ENCODE measurements around the gene C14orf93.

The C14orf93 gene

GRCh38 chr14:23020143-23021128 lies 10.5 kb upstream of the C14orf93 start:
- Histone ChIP-seq H3K9ac (ENCODE audit: low read length) (no peak overlapping the region), H3F3A (ENCODE audit: insufficient read depth, low read length) (0 out of 2 replicates have a peak, but pooled peaks cover 5% of the 10 kb centered on the region), H3K27me3 (ENCODE audit: insufficient read depth, low read length) (no peaks in the 10 kb centered on the region), H3K27ac (ENCODE audit: low read depth, low read length, poor library complexity, severe bottlenecking) (no peak overlapping the region), H3K36me3 (ENCODE audit: insufficient read depth, low read length) (peaks cover 23% of the 10 kb centered on the region), H3K79me2 (ENCODE audit: insufficient read depth, low read length) (no peaks in the 10 kb centered on the region), H3K4me1 (ENCODE audit: insufficient read depth, low read length, severe bottlenecking) (no peaks in the 10 kb centered on the region), H3K4me3 (ENCODE audit: low read depth, low read length, poor library complexity, severe bottlenecking) (no peak overlapping the region), H2AFZ (ENCODE audit: low read length) (no peak overlapping the region), H3K4me2 (ENCODE audit: low read length) (no peak overlapping the region), H4K20me1 (ENCODE audit: insufficient read depth, low read length) (no peaks in the 10 kb centered on the region), H3K9me3 (ENCODE audit: low read length) (no peaks in the 10 kb centered on the region), H3K9me2 (ENCODE audit: low read depth, low read length) (no peaks in the 10 kb centered on the region)
- TF ChIP-seq, protein P1, sequence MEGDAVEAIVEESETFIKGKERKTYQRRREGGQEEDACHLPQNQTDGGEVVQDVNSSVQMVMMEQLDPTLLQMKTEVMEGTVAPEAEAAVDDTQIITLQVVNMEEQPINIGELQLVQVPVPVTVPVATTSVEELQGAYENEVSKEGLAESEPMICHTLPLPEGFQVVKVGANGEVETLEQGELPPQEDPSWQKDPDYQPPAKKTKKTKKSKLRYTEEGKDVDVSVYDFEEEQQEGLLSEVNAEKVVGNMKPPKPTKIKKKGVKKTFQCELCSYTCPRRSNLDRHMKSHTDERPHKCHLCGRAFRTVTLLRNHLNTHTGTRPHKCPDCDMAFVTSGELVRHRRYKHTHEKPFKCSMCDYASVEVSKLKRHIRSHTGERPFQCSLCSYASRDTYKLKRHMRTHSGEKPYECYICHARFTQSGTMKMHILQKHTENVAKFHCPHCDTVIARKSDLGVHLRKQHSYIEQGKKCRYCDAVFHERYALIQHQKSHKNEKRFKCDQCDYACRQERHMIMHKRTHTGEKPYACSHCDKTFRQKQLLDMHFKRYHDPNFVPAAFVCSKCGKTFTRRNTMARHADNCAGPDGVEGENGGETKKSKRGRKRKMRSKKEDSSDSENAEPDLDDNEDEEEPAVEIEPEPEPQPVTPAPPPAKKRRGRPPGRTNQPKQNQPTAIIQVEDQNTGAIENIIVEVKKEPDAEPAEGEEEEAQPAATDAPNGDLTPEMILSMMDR (IDR thresholded peaks at IDR 0.05; ENCODE audit: low read length): no peak
- TF ChIP-seq EZH2 (IDR thresholded peaks at IDR 0.05; ENCODE audit: borderline replicate concordance, low read length): no peak

DNA sequence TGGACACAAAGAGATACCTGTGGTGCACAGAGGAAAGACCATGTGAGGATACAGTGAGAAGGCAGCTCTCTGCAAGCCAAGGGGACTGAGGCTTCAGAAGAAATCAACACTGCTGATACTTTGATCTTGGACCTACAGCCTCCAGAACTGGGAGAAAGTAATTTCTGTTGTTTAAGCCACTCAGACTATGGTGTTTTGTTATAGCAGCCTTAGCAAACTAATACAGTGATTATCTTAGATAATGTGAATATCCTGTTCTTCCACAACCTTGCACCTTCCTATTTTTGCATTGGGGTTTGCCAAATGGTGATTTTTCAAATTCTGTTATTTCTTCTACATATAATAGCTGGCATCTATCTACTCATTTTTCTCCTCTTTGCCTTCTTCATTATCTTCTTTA lies 8.2 kb upstream of the C14orf93 start:
- Histone ChIP-seq H3K9me2 (ENCODE audit: low read depth, low read length) (no peaks in the 10 kb centered on the region), H2AFZ (ENCODE audit: low read length) (no peak overlapping the region), H4K20me1 (ENCODE audit: insufficient read depth, low read length) (no peaks in the 10 kb centered on the region), H3K4me2 (ENCODE audit: low read length) (no peak overlapping the region), H3K9ac (ENCODE audit: low read length) (no peak overlapping the region), H3K4me3 (ENCODE audit: low read depth, low read length, poor library complexity, severe bottlenecking) (no peak overlapping the region), H3K79me2 (ENCODE audit: insufficient read depth, low read length) (no peaks in the 10 kb centered on the region), H3K36me3 (ENCODE audit: insufficient read depth, low read length) (0 out of 2 replicates have a peak, but pooled peaks cover 9% of the 10 kb centered on the region), H3K27me3 (ENCODE audit: insufficient read depth, low read length) (no peaks in the 10 kb centered on the region), H3K27ac (ENCODE audit: low read depth, low read length, poor library complexity, severe bottlenecking) (no peak overlapping the region), H3K9me3 (ENCODE audit: low read length) (no peaks in the 10 kb centered on the region), H3K4me1 (ENCODE audit: insufficient read depth, low read length, severe bottlenecking) (no peaks in the 10 kb centered on the region), H3F3A (ENCODE audit: insufficient read depth, low read length) (0 out of 2 replicates have a peak, but pooled peaks cover 6% of the 10 kb centered on the region)
- no peak for TF ChIP-seq EZH2 (IDR thresholded peaks at IDR 0.05; ENCODE audit: borderline replicate concordance, low read length)
- TF ChIP-seq, protein P1 (IDR thresholded peaks at IDR 0.05; ENCODE audit: low read length): no peak

- no peak overlapping the region for H3K9ac ChIP-seq (ENCODE audit: low read length)
- no peaks in the 10 kb centered on the region for H3K27me3 ChIP-seq (ENCODE audit: insufficient read depth, low read length)
- no peaks in the 10 kb centered on the region for H4K20me1 ChIP-seq (ENCODE audit: insufficient read depth, low read length)
- TF ChIP-seq, protein P1 (IDR thresholded peaks at IDR 0.05; ENCODE audit: low read length): no peak
- TF ChIP-seq EZH2 (IDR thresholded peaks at IDR 0.05; ENCODE audit: borderline replicate concordance, low read length): no peak
- no peak overlapping the region for H3K27ac ChIP-seq (ENCODE audit: low read depth, low read length, poor library complexity, severe bottlenecking)
- H3K36me3 ChIP-seq (ENCODE audit: insufficient read depth, low read length): 0 out of 2 replicates have a peak, but pooled peaks cover 4% of the 10 kb centered on the region
- H3K4me3 ChIP-seq (ENCODE audit: low read depth, low read length, poor library complexity, severe bottlenecking): no peak overlapping the region
- H3K9me3 ChIP-seq (ENCODE audit: low read length): no peaks in the 10 kb centered on the region
- 0 out of 2 replicates have a peak, but pooled peaks cover 6% of the 10 kb centered on the region for H3F3A ChIP-seq (ENCODE audit: insufficient read depth, low read length)
- no peak overlapping the region for H2AFZ ChIP-seq (ENCODE audit: low read length)
- no peaks in the 10 kb centered on the region for H3K4me1 ChIP-seq (ENCODE audit: insufficient read depth, low read length, severe bottlenecking)
- no peaks in the 10 kb centered on the region for H3K79me2 ChIP-seq (ENCODE audit: insufficient read depth, low read length)
- H3K9me2 ChIP-seq (ENCODE audit: low read depth, low read length): no peaks in the 10 kb centered on the region
- H3K4me2 ChIP-seq (ENCODE audit: low read length): no peak overlapping the region
Measured at GRCh38 chr14:23017091-23017490, 7.1 kb upstream of the C14orf93 start.
